Stimulated activated CD4-positive, alpha-beta T cell treated with anti-CD3 and anti-CD28 coated beads, TNF-alpha, amount 100 ng/mL, for 48 hours (primary cell): ENCODE measurements around the gene XIST.
"Not testable (repeated sequence)": the region's sequence is repeated elsewhere in the genome, so short reads cannot be mapped to it uniquely, and the experiment has no call there.

Source experiments
- DNase-seq, 3 donors: peaks; one replicate each; pipeline ENCODE4 v3.0.0-alpha.2; 2020; ENCODE audit warnings: low read depth in 3 of 3

The XIST gene

GRCh38 chrX:73804109-73804508, 48.4 kb downstream of the XIST start:
- not testable (repeated sequence) for DNase-seq

GRCh38 chrX:73799888-73800287, 52.6 kb downstream of the XIST start:
- DNase-seq: no peak

GRCh38 chrX:73792511-73792910, 60.0 kb downstream of the XIST start:
- DNase-seq: not testable (repeated sequence)

GRCh38 chrX:73785493-73785892, 67.0 kb downstream of the XIST start:
- DNase-seq: no peak
